ENCODE measurements around the gene FAH.

- TF ChIP-seq CTCF (IDR thresholded peaks at IDR 0.05; ENCODE audit: borderline replicate concordance, extremely low read depth, low read length, poor library complexity, severe bottlenecking) (no peak), EZH2 (IDR thresholded peaks at IDR 0.05; ENCODE audit: borderline replicate concordance, low read depth, low read length, severe bottlenecking) (no peak)
Measured at GRCh38 chr15:80115021-80115420, 37.8 kb upstream of the FAH start.
